Middle frontal gyrus (tissue), 1 donor: ENCODE measurements around the gene SNHG17.
A peak's percentile ranks its signal among the peaks of the same experiment; 100 is the strongest.
"Not testable (repeated sequence)": the region's sequence is repeated elsewhere in the genome, so short reads cannot be mapped to it uniquely, and the experiment has no call there.

Experiments used
- DNase-seq: peaks from one replicate; pipeline ENCODE4 v3.0.0-alpha.2; 2015; ENCODE audit warnings: low spot score; ENCODE audit errors: extremely low spot score

SNHG17 gene

DNA sequence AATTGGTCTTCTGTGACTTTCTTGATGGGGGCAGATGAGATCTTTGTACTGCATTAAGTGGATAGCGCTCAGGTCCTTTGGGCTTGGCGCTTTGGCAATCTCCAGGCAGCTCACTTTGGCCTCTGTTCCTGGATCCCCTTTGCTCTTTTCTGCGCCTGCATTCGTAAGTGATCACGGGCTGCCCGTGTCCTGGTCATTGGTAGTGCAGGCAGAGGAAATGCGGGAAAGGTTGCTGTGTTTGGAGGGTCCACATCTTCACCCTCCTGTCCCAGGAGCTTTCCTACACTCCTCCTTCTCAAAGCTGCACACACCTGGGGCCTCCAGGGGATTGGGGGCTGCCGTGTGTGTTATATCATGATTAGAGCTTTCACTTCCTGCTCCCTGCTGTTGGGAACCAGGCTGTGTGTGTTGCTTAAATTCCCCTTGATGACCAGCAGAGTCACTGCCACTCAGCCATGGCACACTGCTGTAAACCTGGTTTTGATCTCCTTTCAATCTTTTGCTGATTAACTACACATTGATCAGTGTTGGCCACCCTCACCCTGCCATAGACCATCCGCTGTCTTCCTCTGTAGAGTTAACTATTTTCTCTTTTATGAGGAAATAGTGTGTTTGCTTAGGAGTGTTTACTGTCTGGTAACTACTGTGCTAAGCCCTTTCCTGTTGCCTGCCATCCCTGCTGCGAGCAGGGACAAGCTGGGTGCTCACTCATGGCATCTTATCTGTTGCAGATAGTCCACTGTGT lies 13.0 kb upstream of the SNHG17 start:
- DNase-seq = no peak

DNA sequence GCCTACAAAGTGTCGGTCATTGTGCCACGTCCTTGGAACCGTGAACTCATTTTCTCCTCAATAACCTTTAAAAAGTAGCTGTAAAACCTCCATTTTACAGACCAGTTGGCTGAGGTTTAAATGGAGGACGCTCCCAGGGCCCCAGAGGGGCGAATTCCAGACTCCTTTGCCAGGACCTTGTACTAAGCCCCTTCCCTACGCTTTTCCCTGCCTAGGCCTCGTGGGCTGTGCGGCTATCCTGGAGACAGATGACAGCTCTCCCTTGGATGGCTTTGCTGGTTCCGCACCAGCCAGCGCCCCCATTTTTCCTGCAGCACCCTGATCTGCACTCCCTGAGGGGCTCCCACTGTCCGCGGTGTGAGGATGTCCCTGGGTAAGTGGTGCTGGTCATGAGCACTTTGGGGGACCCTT lies 12.1 kb upstream of the SNHG17 start:
- no peak for DNase-seq

DNA sequence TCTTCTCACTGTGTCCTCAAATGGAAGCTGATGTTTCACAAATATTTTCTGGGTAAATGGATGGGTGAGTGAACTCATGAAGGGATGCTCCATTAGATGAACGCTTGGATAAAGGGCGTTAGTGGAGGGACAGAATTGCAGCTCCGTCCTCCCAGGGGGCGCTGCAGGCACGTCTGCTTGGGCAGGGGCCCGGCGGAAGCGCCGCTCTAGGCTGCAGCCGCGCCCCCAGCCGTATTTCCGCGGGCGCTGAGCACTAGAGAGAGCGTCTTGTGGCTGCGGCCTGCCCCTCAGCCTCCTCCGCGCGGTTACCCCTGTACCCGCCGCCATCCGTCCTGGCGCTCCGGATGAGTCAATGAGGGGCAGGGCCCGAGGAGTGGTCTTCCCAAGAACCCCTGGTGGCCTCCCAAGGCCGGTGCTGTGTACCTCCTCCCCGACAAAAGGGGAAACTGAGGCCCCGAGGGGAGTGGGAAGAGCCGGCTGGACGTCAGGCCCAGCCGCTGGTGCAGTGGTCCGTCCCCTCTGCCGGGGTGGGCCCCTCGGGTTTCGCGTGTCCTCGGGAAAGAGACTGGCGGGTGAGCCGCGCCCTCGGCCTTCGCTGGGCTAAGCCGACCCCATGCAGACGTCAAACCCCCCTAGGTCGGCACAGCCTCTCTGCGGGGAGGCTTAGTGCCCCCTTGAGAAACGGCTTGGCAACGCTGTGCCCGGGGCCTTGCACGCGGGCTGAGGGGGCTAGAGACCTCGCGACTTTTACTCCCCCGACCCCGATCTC lies 11.5 kb upstream of the SNHG17 start:
- peak; percentile 86 for DNase-seq

DNA sequence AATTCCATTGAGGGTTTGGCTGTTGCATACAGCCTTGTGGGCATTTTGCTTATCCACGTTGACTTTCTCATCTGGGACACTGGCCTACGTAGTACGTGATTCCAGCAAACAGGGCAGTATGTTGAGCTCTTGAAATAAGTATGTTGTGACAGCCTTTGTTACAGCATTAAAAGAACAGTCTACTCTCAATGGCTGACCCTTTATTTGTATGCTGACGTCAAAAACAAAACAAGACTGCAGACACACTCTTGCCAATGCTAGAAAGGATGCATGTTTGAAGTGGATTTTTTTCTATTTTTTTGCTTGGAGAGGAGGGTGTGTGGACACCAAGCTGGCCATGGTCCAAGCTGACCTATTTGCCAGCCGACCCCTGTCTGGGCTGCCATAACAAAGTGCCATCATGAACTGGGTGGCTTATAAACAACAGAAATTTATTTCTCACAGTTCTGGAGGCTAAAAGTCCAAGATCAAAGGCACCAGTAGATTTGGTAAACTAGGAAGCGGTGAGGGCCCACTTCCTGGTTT lies 10.8 kb upstream of the SNHG17 start:
- DNase-seq = no peak

DNA sequence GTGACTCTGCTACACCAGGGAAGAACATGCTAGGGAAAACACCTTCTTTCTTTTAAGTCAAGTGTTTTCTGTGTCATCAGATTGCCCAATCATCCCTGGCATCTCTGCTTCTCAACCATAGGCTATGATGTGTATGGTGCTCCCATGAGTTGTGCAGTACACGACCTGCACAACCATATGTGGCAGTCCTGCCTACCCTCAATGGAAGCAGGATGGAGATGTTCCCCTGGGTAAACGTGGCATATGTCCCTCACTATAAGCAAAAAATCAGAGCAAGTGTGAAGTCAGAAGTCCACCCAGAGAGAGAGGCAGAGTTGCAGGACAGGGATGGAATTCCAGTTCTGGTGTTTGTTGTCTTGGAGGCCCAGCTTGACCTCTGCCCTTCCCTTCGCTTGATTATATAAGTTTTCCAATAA lies 10.3 kb upstream of the SNHG17 start:
- no peak for DNase-seq

DNA sequence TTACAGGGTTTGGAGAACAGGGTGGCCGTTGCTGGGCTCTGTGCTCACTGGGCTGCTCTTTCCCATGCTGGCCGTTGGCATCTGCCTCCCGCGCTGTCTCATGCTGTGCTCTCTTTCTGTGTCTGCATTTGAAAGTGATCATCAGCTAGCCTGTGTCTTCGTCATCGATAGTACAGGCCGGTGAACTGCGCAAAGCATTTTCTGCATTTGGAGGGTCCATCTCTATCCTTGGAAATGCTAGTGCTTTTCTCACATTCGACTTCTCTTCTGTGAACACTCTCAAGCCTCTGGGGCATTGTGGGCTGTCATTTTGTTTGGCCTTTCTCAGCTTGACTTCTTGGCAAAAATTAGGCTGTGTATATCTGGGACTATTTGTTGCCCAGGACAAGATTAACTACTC lies 6.8 kb upstream of the SNHG17 start:
- DNase-seq = no peak

DNA sequence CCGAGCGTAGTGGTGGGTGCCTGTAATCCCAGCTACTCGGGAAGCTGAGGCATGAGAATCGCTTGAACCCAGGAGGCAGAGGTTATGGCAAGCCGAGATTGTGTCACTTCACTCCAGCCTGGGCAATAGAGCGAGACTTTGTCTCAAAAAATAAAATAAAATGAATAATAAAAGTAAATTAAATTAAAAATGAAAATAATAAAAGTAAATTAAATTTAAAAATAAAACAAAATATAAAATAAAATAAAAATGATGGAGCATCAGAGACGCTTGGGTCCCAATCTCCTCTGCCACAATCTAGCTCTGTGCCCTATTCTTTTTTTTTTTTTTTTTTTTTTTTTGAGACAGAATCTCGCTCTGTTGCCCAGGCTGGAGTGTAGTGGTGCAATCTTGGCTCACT lies 6.0 kb upstream of the SNHG17 start:
- DNase-seq = not testable (repeated sequence)

DNA sequence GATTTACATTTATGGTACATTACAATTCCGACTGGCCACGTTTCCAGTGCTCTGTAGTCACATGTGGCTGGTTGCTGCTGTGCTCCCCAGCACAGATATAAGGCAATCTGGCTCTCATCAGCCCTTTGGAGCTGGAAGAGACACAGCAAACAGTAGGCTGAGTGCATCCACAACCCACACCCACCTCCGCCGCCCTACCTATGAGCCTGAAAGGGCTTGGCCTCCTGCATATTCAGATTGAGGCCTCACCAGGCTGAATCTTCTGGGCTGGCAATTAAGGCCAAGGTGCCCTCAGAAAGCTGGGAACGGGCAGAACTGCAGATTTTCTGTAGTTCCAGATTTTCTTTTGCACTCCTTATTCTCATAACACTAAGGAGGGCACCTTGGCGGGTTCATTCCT lies 2.7 kb upstream of the SNHG17 start:
- DNase-seq = no peak

DNA sequence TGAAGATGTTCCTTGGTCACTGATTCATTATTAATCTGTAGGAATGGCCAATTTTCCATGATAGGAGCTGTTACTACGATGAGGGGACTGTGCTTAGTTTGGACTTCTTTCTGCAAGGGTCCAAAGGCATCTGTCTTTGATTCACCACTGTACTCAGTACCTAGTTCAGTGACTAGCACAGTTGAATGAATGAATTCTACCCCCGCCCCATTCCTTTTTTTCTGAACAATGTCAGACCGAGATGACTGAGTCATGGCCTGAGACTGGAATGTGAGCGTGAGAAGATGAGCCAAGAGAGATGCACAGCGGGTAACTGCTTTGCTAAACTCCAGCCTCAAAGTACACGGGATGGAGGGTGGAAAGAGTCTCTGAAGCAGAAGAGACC lies 419 bp upstream of the SNHG17 start:
- no peak for DNase-seq

DNA sequence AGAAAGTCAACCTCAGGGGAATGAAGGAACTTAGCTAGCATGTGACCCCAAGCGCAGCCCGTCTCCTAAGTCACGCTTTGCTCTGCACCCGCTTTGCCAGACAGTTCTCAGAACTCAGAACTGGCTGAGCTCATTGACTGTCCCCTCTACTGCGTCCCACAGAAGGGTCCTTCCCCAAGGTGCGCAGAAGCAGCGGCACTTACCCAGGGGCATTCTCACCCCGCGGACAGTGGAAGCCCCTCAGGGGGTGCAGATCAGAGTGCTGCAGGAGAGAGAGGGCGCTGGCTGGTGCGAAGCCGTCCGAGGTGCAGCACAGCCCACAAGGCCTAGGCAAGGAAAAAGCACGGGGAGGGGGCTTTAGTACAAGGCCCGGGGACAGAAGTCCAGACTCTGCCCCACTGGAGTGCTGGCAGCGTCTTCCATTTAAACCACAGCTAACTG lies 807 bp downstream of the SNHG17 start:
- DNase-seq = no peak

DNA sequence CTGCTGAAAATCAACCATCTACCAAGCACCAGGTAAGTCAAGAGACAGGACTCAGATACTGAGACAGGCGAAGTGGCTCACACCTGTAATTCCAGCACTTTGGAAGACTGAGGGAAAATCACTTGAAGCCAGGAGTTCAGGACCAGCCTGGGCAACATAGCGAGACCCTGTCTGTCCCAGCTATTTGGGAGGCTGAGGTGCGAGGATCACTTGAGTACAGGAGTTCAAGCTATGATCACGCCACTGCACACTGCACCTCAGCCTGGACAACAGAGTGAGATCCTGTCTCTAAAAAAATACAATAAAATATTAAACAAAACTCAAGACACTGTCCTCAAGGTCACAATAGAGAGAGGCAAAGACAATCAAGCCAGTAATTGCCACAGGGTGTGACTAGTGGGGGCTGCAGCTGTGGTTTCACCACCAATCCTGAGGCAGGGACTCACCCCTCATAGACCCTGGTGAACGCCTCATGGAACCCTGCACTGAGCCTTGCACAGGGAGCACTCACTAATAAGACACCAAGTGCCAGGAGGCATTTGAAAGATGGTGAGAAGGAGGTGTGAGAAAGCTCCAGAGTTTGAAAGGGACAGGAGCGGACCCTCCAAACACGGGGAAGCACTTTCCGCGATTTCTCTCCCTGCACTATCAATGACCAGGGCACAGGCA lies 1.7 kb downstream of the SNHG17 start:
- DNase-seq = no peak

DNA sequence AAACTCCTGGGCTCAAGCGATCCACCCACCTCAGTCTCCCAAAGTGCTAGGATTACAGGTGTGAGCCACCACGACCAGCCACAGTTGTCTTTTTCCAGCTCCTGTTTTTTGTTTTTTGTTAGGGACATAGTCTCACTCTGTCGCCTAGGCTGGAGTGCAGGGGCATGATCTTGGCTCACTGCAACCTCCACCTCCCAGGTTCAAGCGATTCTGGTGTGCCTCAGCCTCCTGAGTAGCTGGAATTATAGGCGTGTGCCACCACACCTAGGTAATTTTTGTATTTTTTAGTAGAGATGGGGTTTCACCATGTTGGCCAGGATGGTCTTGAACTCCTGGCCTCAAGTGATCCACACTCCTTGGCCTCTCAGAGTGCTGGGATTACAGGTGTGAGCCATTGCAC lies 2.3 kb downstream of the SNHG17 start:
- not testable (repeated sequence) for DNase-seq

DNA sequence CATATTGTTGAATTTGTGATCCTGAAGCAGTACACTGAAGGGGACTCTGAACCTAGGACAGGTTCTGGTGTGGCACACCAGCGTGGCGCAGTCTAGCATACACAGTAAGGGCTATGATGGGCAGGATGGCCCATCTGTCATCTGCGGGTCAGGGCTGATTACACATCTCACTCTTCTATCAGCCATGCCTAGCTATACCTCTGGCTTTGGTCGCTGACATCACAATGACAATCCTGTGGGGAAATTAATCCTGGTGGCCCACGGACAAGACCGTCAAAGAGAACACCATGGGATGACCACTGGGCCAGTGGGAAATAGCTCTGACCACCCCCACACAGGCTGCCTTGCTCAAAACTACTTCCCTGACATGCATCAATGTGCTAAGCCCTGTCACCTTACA lies 2.8 kb downstream of the SNHG17 start:
- no peak for DNase-seq

DNA sequence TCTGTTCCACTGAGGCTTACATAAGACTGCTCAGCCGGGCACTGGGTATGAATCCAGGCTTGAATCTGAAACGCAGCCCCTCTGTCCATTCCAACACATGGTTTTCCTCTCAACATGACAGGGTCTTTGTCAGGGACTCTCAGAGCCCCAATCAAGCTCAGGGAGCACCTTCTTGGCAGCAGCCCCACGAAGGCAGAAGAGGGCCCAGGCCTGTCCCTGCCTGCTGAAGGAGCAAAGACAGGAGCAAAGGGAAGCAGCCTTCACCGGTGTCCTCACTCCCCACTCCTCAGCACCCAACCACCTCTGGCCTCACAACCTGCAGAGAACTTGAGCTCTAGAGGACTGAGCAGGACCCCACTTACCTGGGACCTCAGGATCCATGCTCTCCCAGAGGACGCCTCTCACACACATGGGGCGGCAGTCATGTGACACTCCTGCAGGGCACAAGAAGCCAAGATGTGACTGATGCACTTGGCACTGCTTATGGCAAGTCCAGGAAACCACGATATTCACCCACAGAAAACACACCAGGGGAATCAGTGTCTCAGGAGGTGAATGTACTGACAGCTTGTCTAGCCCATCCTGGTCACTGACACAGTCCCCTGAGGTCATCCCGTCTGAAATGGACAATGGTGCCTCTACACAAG lies 4.3 kb downstream of the SNHG17 start:
- DNase-seq = no peak

DNA sequence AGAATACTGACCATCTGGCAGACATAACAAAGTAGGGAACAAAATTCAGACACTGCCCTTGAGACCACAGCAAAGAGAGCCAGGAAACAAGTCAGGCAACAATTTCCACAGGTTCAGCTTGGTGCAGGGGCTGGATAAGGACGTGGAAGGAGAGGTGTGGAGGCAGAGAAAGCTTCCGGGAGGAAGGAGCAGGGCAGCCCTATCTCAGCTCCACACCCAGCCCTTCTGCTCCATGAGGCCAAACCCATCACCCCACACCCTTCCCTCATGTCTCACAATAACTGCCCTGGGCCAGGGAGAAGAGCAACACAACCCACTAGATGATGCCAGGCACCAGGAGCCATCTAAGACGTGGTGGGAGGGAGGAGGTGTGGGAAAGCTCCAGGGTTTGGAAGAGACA lies 5.8 kb downstream of the SNHG17 start:
- no peak for DNase-seq

DNA sequence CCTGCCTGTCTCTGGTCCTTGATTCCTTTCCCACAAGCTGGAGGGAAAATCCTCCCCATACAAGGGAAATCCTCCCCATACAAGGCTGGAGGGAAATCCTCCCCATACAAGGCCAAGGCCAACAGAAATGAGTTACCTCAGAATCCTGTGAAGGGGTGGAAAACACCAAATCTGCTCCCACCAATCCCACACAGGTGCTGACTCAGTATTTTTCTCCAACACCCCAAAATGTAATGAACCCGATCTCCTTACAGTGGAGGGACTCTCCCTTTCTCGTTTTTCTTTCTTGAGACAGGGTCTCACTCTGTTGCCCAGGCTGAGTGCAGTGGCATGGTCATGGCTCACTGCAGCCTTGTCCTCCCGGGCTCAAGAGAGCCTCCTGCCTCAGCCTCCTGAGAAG lies 6.3 kb downstream of the SNHG17 start:
- DNase-seq = no peak

DNA sequence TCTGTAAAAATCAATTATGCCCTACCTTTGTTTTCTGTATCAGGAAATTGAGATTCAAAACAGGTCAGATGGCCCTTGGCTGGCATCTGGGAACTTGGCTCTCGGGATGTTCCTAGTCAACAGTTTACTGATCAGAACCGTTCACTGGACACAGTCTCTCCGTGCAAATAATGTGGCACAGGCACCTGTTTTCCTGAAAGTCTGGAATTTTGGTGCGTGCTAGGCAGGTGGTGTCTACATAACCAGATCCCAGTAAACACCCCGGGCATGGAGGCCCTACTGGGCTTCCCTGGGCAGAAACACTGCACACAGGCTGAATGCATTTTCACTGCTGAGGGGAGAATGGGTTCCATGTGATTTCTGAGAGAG lies 7.5 kb downstream of the SNHG17 start:
- no peak for DNase-seq

DNA sequence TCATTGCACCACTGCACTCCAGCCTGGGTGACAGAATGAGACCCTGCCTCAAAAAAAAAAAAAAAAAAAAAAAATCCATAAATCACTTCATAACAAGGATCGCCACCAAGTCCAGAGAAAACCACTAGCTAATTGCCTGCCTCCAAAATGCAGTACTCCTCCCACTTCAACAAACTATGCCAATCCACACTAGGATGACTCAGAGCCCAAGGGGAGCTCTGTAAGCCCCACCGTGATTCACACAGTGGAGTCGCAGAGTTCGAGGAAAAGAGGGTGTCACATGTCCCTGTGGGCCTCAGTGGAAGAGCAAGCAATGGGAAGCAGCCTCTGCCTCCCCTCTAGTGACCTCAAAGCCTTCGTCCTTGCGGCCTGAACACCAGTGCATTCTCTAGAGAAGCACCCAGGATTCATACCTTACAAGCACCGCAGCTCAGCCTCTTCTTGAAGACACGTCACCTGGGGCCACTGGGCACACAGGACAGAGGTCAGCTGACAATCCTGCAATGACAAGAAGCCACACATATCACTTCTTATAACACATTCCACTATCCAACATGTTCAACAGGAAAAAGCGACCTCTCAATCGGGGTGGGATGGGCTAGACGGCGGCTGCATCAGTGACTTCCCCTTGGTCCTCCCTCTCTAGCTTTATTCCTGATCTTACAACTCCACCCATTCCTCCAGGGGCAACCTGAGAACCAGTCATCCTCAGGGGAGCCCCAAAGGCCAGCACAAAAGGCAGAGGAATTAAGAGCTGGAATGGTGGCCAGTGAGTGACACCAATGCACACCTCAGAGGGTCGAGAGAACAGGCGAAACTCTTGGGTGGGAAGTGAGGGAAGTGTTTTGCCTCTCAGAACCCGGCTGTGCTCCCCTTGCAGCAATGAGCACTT lies 8.9 kb downstream of the SNHG17 start:
- DNase-seq = no peak

DNA sequence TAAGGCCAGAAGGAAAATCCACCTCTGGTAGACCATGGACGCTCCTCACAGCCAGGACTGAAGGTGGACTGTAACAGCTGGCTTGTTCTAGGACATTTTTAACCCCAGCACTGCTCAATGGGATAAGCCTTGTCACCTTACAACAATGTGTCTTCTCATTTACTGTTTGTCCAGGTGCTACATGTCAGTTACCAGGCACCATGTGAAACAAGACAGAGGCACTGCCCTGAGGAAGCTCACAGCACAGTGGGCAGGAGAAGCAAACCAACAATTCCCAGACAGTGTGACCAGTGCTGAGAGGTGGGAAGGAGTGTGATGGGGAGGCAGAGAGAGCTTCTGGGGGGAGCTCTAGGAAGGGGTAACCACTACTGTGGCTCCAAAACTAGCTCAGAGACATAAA lies 10.7 kb downstream of the SNHG17 start:
- DNase-seq = no peak

DNA sequence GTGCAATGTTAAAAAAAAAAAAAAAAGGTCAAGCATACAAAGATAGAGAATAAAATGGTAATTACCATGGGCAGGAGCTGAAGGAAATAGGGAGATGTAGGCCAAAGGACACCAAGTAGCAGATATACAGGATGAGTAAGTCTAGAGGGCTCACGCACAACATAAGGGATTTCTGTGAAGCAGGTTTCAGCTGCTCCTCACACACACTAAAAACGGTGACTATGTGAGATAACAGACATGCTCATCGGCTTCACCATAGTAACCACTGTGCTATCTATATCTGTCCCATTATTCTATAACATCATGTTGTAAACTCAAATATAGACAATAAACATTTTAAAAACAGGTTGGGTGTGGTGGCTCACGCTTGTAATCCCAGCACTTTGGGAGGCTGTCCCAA lies 11.6 kb downstream of the SNHG17 start:
- DNase-seq = no peak

DNA sequence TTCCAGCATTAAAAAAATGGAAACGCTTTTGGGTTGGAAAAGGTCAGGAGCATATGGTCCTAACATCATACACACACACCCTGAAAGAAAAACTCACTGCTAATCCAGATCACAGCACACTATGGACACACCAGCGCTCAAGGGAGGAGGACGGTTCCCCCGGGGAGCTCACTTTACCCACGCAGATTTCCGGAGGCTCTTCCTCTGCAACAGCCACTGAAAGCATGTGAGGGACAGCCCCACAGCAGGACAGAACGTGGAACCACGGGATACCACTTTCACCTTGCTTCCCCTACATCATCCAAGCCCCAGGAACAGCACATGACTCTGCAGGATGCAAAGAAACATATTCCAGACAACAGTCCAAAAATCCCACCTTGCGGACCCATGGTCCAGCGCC lies 13.2 kb downstream of the SNHG17 start:
- DNase-seq = no peak
